ENCODE results near the gene RESP18.

The RESP18 gene

GRCh38 chr2:219309278-219309677, 23.3 kb downstream of the RESP18 start, which contains the start of gene PTPRN:
TSS of gene PTPRN (minus strand) at chr2:219309401. CDS start at chr2:219309332, 69 bp downstream.
- H3K4me3 ChIP-seq (ENCODE audit: low read length) = no peak within 1 kb of the TSS
- no peak for DNase-seq (ENCODE audit: low read depth)
- TF ChIP-seq CTCF (IDR thresholded peaks at IDR 0.05; ENCODE audit: insufficient read depth, low read depth, low read length, missing control alignments) = no peak

- peak; percentile 69 for DNase-seq (ENCODE audit: low read depth)
- no peak for TF ChIP-seq CTCF (IDR thresholded peaks at IDR 0.05; ENCODE audit: insufficient read depth, low read depth, low read length, missing control alignments)
- no peak overlapping the region for H3K4me3 ChIP-seq (ENCODE audit: low read length)
These were observed 24.1 kb downstream of the RESP18 start for GRCh38 chr2:219308142-219309101.

GRCh38 chr2:219306047-219306446, 26.5 kb downstream of the RESP18 start:
- no peak for TF ChIP-seq CTCF (IDR thresholded peaks at IDR 0.05; ENCODE audit: insufficient read depth, low read depth, low read length, missing control alignments)
- DNase-seq (ENCODE audit: low read depth) = no peak
- H3K4me3 ChIP-seq (ENCODE audit: low read length) = no peak overlapping the region

GRCh38 chr2:219304223-219304622, 28.3 kb downstream of the RESP18 start:
- DNase-seq (ENCODE audit: low read depth) = no peak
- H3K4me3 ChIP-seq (ENCODE audit: low read length) = no peak overlapping the region
- no peak for TF ChIP-seq CTCF (IDR thresholded peaks at IDR 0.05; ENCODE audit: insufficient read depth, low read depth, low read length, missing control alignments)

GRCh38 chr2:219302412-219302968, 30.1 kb downstream of the RESP18 start:
- no peak for DNase-seq (ENCODE audit: low read depth)
- no peak for TF ChIP-seq CTCF (IDR thresholded peaks at IDR 0.05; ENCODE audit: insufficient read depth, low read depth, low read length, missing control alignments)
- no peak overlapping the region for H3K4me3 ChIP-seq (ENCODE audit: low read length)

GRCh38 chr2:219300022-219300421, 32.5 kb downstream of the RESP18 start:
- TF ChIP-seq CTCF (IDR thresholded peaks at IDR 0.05; ENCODE audit: insufficient read depth, low read depth, low read length, missing control alignments) = no peak
- no peak for DNase-seq (ENCODE audit: low read depth)
- H3K4me3 ChIP-seq (ENCODE audit: low read length) = no peak overlapping the region
